GM23338 (cell line): ENCODE measurements around the gene DAND5. TPM values are rescaled to one million over a fixed set of nuclear protein-coding genes. Genes with fewer than 3 reads are reported as not detected.

Experiments used
- ATAC-seq: fragments of 200-7000 bp; cut with Tn5 transposase; 3 replicates; pipeline ENCODE4 v1.9.1; 2020
- DNase-seq: peaks from one replicate; pipeline ENCODE4 v3.0.0-alpha.2; 2015; ENCODE audit warnings: low spot score
- H2AFZ ChIP-seq: fragments of 200-600 bp; sonication (generic); 2 replicates; pipeline ENCODE4 v1.8.0; 2016; ENCODE audit warnings: antibody characterized with exemption, mild to moderate bottlenecking, moderate library complexity
- H3F3A ChIP-seq: fragments of 200-600 bp; sonication (generic); replicated peaks from 2 replicates; pipeline ENCODE4 v1.8.0; 2017; ENCODE audit warnings: antibody characterized with exemption, mixed run types, low read depth
- H3K27ac ChIP-seq: fragments of 200-600 bp; sonication (generic); 2 replicates; pipeline ENCODE4 v1.6.1; 2016; ENCODE audit warnings: low read depth
- H3K27me3 ChIP-seq: fragments of 200-600 bp; sonication (generic); 2 replicates; pipeline ENCODE4 v1.8.0; 2016; ENCODE audit warnings: mild to moderate bottlenecking, mixed run types, moderate library complexity; ENCODE audit not compliant: insufficient read depth
- H3K36me3 ChIP-seq: fragments of 200-600 bp; sonication (generic); 2 replicates; pipeline ENCODE4 v1.8.0; 2016; ENCODE audit warnings: mild to moderate bottlenecking; ENCODE audit not compliant: insufficient read depth
- H3K4me1 ChIP-seq: fragments of 200-600 bp; sonication (generic); 2 replicates; pipeline ENCODE4 v1.8.0; 2016; ENCODE audit warnings: mild to moderate bottlenecking, moderate library complexity; ENCODE audit not compliant: insufficient read depth
- H3K4me2 ChIP-seq: fragments of 200-600 bp; sonication (generic); 2 replicates; pipeline ENCODE4 v1.7.1; 2017; ENCODE audit warnings: mixed run types
- H3K4me3 ChIP-seq: fragments of 200-600 bp; sonication (generic); 2 replicates; pipeline ENCODE4 v1.6.1; 2016; ENCODE audit warnings: mixed run types
- H3K79me2 ChIP-seq: fragments of 200-600 bp; sonication (generic); replicated peaks from 2 replicates; pipeline ENCODE4 v1.8.0; 2017; ENCODE audit warnings: mild to moderate bottlenecking; ENCODE audit not compliant: insufficient read depth
- H3K9me2 ChIP-seq: fragments of 200-600 bp; sonication (generic); 2 replicates; pipeline ENCODE4 v1.8.0; 2017; ENCODE audit not compliant: insufficient read depth
- H4K20me1 ChIP-seq: fragments of 200-600 bp; sonication (generic); replicated peaks from 2 replicates; pipeline ENCODE4 v1.8.0; 2017; ENCODE audit warnings: mild to moderate bottlenecking; ENCODE audit not compliant: insufficient read depth
- H3K27ac Mint-ChIP-seq: 2 replicates; pipeline ENCODE4 v1.8.0; 2020; ENCODE audit warnings: inconsistent platforms, mild to moderate bottlenecking, moderate library complexity, mixed read lengths
- H3K27me3 Mint-ChIP-seq: 3 replicates; pipeline ENCODE4 v1.8.0; 2022; ENCODE audit warnings: low read depth, mild to moderate bottlenecking, moderate library complexity, mixed read lengths, inconsistent platforms; ENCODE audit not compliant: insufficient read depth, poor library complexity
- H3K36me3 Mint-ChIP-seq: 3 replicates; pipeline ENCODE4 v1.8.0; 2021; ENCODE audit warnings: low read depth, mild to moderate bottlenecking, inconsistent platforms, moderate library complexity, mixed read lengths
- H3K4me1 Mint-ChIP-seq: 3 replicates; pipeline ENCODE4 v1.8.0; 2020; ENCODE audit warnings: mild to moderate bottlenecking, inconsistent platforms, mixed read lengths
- H3K4me3 Mint-ChIP-seq: 3 replicates; pipeline ENCODE4 v1.8.0; 2021; ENCODE audit warnings: moderate library complexity, mild to moderate bottlenecking, inconsistent platforms, mixed read lengths
- H3K9me3 Mint-ChIP-seq: 3 replicates; pipeline ENCODE4 v1.8.0; 2020; ENCODE audit warnings: moderate library complexity, mild to moderate bottlenecking, inconsistent platforms, mixed read lengths
- CREB1 ChIP-seq: fragments of 250-450 bp; sonication (Bioruptor Pico); IDR thresholded peaks from 2 replicates; pipeline ENCODE4 v1.5.0; 2020; ENCODE audit warnings: low read depth, mild to moderate bottlenecking, moderate library complexity
- EZH2 ChIP-seq: fragments of 200-600 bp; sonication (generic); IDR thresholded peaks from one replicate; pipeline ENCODE4 v1.8.0; 2017; ENCODE audit warnings: antibody characterized with exemption, mild to moderate bottlenecking, low read depth; ENCODE audit not compliant: unreplicated experiment
- JUNB ChIP-seq: IDR thresholded peaks from one replicate; pipeline ENCODE4 v1.6.1; 2016; ENCODE audit warnings: antibody characterized with exemption; ENCODE audit not compliant: unreplicated experiment
- NANOG ChIP-seq: IDR thresholded peaks from 2 replicates; pipeline ENCODE4 v1.6.1; 2016; ENCODE audit warnings: antibody characterized with exemption, borderline replicate concordance
- REST ChIP-seq: IDR thresholded peaks from one replicate; pipeline ENCODE4 v1.6.1; 2018; ENCODE audit warnings: antibody characterized with exemption; ENCODE audit not compliant: unreplicated experiment
- ZNF114 ChIP-seq: fragments of 250-450 bp; sonication (Bioruptor Pico); IDR thresholded peaks from 2 replicates; pipeline ENCODE4 v1.5.0; 2020; ENCODE audit warnings: mild to moderate bottlenecking, moderate library complexity
- ZNF462 ChIP-seq: fragments of 250-450 bp; sonication (Bioruptor Pico); IDR thresholded peaks from 2 replicates; pipeline ENCODE4 v1.5.0; 2020; ENCODE audit warnings: mild to moderate bottlenecking, moderate library complexity
- polyA plus RNA-seq: library from polyadenylated mRNA; unstranded; fragments of >200 nt; fragmentation: Nextera tagmentation; extraction: Ambion mirVana; gene quantifications from 2 replicates; pipeline ENCODE4 v1.2.1, GENCODE V29; 2016
- total RNA-seq: library from RNA; depleted of rRNA; stranded (reverse); fragments of >200 nt; shearing (Covaris generic); gene quantifications from 2 replicates; pipeline ENCODE4 v1.2.3, GENCODE V29; 2014

The DAND5 gene
- total and polyA plus RNA-seq, 2 experiments from 2014 or later, result 0.18 to 0.28 TPM

- H3K27ac Mint-ChIP-seq, result no peak overlapping the region
- Histone ChIP-seq H3K4me3 (no peak overlapping the region), H3F3A (no peaks in the 10 kb centered on the region), H3K4me1 (no peaks in the 10 kb centered on the region), H3K4me2 (no peak overlapping the region), H3K27ac (no peak overlapping the region), H3K27me3 (peaks cover 86% of the 10 kb centered on the region), H3K9me2 (no peaks in the 10 kb centered on the region), H3K79me2 (no peaks in the 10 kb centered on the region), H3K36me3 (no peaks in the 10 kb centered on the region), H4K20me1 (no peaks in the 10 kb centered on the region; the same call in 1 of the 2 replicates), H2AFZ (no peak overlapping the region)
- H3K4me1 Mint-ChIP-seq, result no peaks in the 10 kb centered on the region; the same call in 2 of the 3 replicates
- H3K4me3 Mint-ChIP-seq, result no peak overlapping the region
- TF ChIP-seq NANOG (no peak), REST (no peak), JUNB (no peak), ZNF462 (CRISPR knock-in tag) (no peak), EZH2 (no peak), ZNF114 (no peak), CREB1 (no peak)
- H3K36me3 Mint-ChIP-seq, result no peaks in the 10 kb centered on the region; the same call in 2 of the 3 replicates
- ATAC-seq, result no peak
- peaks cover 68% of the 10 kb centered on the region for H3K27me3 Mint-ChIP-seq
- no peak for DNase-seq
- H3K9me3 Mint-ChIP-seq, result no peaks in the 10 kb centered on the region
These were observed 33.7 kb downstream of the DAND5 start for GRCh38 chr19:13003081-13003480.
